HG03439 (cell line): ENCODE results near the gene HSPBP1.
"Not testable (repeated sequence)": the region's sequence is repeated elsewhere in the genome, so short reads cannot be mapped to it uniquely, and the experiment has no call there.

Experiments used
- ATAC-seq: cut with Tn5 transposase; IDR thresholded peaks from one replicate; pipeline ENCODE4 v1.9.1; 2021; ENCODE audit warnings: mild to moderate bottlenecking, moderate library complexity; ENCODE audit not compliant: unreplicated experiment

The HSPBP1 gene

GRCh38 chr19:55279770-55280643, at the start of gene HSPBP1:
HSPBP1 (minus strand) TSS chr19:55280110; CDS start chr19:55279608, 502 bp downstream.
- peak; percentile 79 for ATAC-seq

- not testable (repeated sequence) for ATAC-seq
Observed at GRCh38 chr19:55328774-55329318, 48.9 kb upstream of the HSPBP1 start.

- no peak for ATAC-seq
Observed at GRCh38 chr19:55325172-55325571, 45.3 kb upstream of the HSPBP1 start, which contains the start of gene TMEM150B. TMEM150B (minus strand) TSS chr19:55325341; CDS start chr19:55321036, 4,305 bp downstream.

GRCh38 chr19:55324662-55325061, 44.8 kb upstream of the HSPBP1 start:
- ATAC-seq, result no peak

- no peak for ATAC-seq
Observed at GRCh38 chr19:55322204-55322885, 42.4 kb upstream of the HSPBP1 start.

- ATAC-seq, result no peak
Observed at GRCh38 chr19:55321466-55322137, 41.7 kb upstream of the HSPBP1 start.

- ATAC-seq, result no peak
Observed at GRCh38 chr19:55320844-55321419, 41.0 kb upstream of the HSPBP1 start.

- no peak for ATAC-seq
Observed at GRCh38 chr19:55319785-55320184, 39.9 kb upstream of the HSPBP1 start.

- ATAC-seq, result no peak
Observed at GRCh38 chr19:55316646-55317045, 36.7 kb upstream of the HSPBP1 start.

GRCh38 chr19:55315956-55316525, 36.1 kb upstream of the HSPBP1 start:
- no peak for ATAC-seq

GRCh38 chr19:55314396-55314795, 34.5 kb upstream of the HSPBP1 start:
- no peak for ATAC-seq

GRCh38 chr19:55312621-55313512, 33.0 kb upstream of the HSPBP1 start:
- ATAC-seq, result no peak

- ATAC-seq, result no peak
Observed at GRCh38 chr19:55311797-55312196, 31.9 kb upstream of the HSPBP1 start.

GRCh38 chr19:55311397-55311796, 31.5 kb upstream of the HSPBP1 start:
- ATAC-seq, result no peak

- ATAC-seq, result no peak
Observed at GRCh38 chr19:55310498-55310897, 30.6 kb upstream of the HSPBP1 start.

- no peak for ATAC-seq
Observed at GRCh38 chr19:55309448-55309847, 29.5 kb upstream of the HSPBP1 start.

GRCh38 chr19:55308281-55308680, 28.4 kb upstream of the HSPBP1 start:
- no peak for ATAC-seq

- no peak for ATAC-seq
Observed at GRCh38 chr19:55306712-55307111, 26.8 kb upstream of the HSPBP1 start.

- no peak for ATAC-seq
Observed at GRCh38 chr19:55305983-55306562, 26.2 kb upstream of the HSPBP1 start.
